Activated CD4-positive, alpha-beta T cell treated with anti-CD3 and anti-CD28 coated beads, Interleukin-2, amount 50 U/mL, for 24 hours (primary cell): ENCODE results near the gene DYNLT1.
A peak's percentile ranks its signal among the peaks of the same experiment; 100 is the strongest.
"Not testable (repeated sequence)": the region's sequence is repeated elsewhere in the genome, so short reads cannot be mapped to it uniquely, and the experiment has no call there.

Experiments
- DNase-seq, 2 donors: peaks; one replicate each; pipeline ENCODE4 v3.0.0-alpha.2; 2020; ENCODE audit warnings: low read depth in 1 of 2, low spot score in 1 of 2

DYNLT1 gene

GRCh38 chr6:158644231-158645063, at the start of gene DYNLT1:
Gene DYNLT1 (minus strand): TSS chr6:158644743. CDS start chr6:158644708, 35 bp downstream.
- DNase-seq = peak; percentile 83 to 93

GRCh38 chr6:158688860-158689259, 44.3 kb upstream of the DYNLT1 start:
- DNase-seq = no peak

- DNase-seq = no peak
Measured at GRCh38 chr6:158687506-158687905, 43.0 kb upstream of the DYNLT1 start.

GRCh38 chr6:158686791-158687381, 42.3 kb upstream of the DYNLT1 start:
- DNase-seq = no peak

GRCh38 chr6:158686311-158686710, 41.8 kb upstream of the DYNLT1 start:
- no peak for DNase-seq

GRCh38 chr6:158684745-158685324, 40.3 kb upstream of the DYNLT1 start:
- DNase-seq = no peak

- DNase-seq = no peak
Measured at GRCh38 chr6:158684311-158684710, 39.8 kb upstream of the DYNLT1 start.

GRCh38 chr6:158680481-158680880, 35.9 kb upstream of the DYNLT1 start:
- DNase-seq = no peak

GRCh38 chr6:158680015-158680414, 35.5 kb upstream of the DYNLT1 start:
- DNase-seq = no peak

- DNase-seq = no peak
Measured at GRCh38 chr6:158677906-158678578, 33.5 kb upstream of the DYNLT1 start.

GRCh38 chr6:158677094-158677493, 32.6 kb upstream of the DYNLT1 start:
- not testable (repeated sequence) for DNase-seq

GRCh38 chr6:158674342-158675131, 30.0 kb upstream of the DYNLT1 start:
- DNase-seq = no peak

- DNase-seq = no peak
Measured at GRCh38 chr6:158672726-158673125, 28.2 kb upstream of the DYNLT1 start.

GRCh38 chr6:158672119-158672518, 27.6 kb upstream of the DYNLT1 start:
- not testable (repeated sequence) for DNase-seq

- DNase-seq = no peak
Measured at GRCh38 chr6:158669145-158670035, 24.8 kb upstream of the DYNLT1 start.

- DNase-seq = no peak
Measured at GRCh38 chr6:158668707-158669103, 24.2 kb upstream of the DYNLT1 start.

GRCh38 chr6:158667360-158667981, 22.9 kb upstream of the DYNLT1 start:
- no peak for DNase-seq

- DNase-seq = no peak
Measured at GRCh38 chr6:158666628-158667359, 22.3 kb upstream of the DYNLT1 start.

GRCh38 chr6:158665332-158665731, 20.8 kb upstream of the DYNLT1 start:
- DNase-seq = no peak
